Activated naive CD8-positive, alpha-beta T cell treated with anti-CD3 and anti-CD28 coated beads, Interleukin-2, amount 50 U/mL, for 24 hours (primary cell): ENCODE measurements around the gene SWI5.

Experiments used
- ATAC-seq: fragments of 150-1000 bp; cut with Tn5 transposase; one replicate; pipeline ENCODE4 v1.10.0; 2021
- DNase-seq: peaks from one replicate; pipeline ENCODE4 v3.0.0; 2021
- H3K27ac Mint-ChIP-seq: one replicate; pipeline ENCODE4 v1.8.0; 2021; ENCODE audit warnings: mild to moderate bottlenecking, mixed read lengths
- H3K27me3 Mint-ChIP-seq: one replicate; pipeline ENCODE4 v1.8.0; 2021; ENCODE audit warnings: mixed read lengths
- H3K36me3 Mint-ChIP-seq: one replicate; pipeline ENCODE4 v1.8.0; 2021; ENCODE audit warnings: low read depth, mixed read lengths
- H3K4me1 Mint-ChIP-seq: one replicate; pipeline ENCODE4 v1.8.0; 2021; ENCODE audit warnings: mixed read lengths
- H3K4me3 Mint-ChIP-seq: one replicate; pipeline ENCODE4 v1.8.0; 2021; ENCODE audit warnings: mild to moderate bottlenecking, moderate library complexity, mixed read lengths
- H3K9me3 Mint-ChIP-seq: one replicate; pipeline ENCODE4 v1.8.0; 2021; ENCODE audit warnings: mixed read lengths

SWI5 gene

GRCh38 chr9:128337936-128338335, 61.9 kb downstream of the SWI5 start:
- peaks cover 6% of the 10 kb centered on the region for H3K36me3 Mint-ChIP-seq
- ATAC-seq (no peak), DNase-seq (no peak)
- H3K4me3 Mint-ChIP-seq = no peak overlapping the region
- H3K27me3 Mint-ChIP-seq = no peaks in the 10 kb centered on the region
- no peaks in the 10 kb centered on the region for H3K9me3 Mint-ChIP-seq
- H3K27ac Mint-ChIP-seq = no peak overlapping the region
- H3K4me1 Mint-ChIP-seq = peaks cover 12% of the 10 kb centered on the region
